ENCODE results near the gene ATG4B. TPM values are rescaled to one million over a fixed set of nuclear protein-coding genes. Genes with fewer than 3 reads are reported as not detected.
"Not testable (repeated sequence)": the region's sequence is repeated elsewhere in the genome, so short reads cannot be mapped to it uniquely, and the experiment has no call there.

Gene ATG4B
- total and polyA plus RNA-seq, 3 experiments from 2014 or later: 56.1 to 80.2 (median 79.0) TPM

GRCh38 chr2:241657786-241658254, 20.3 kb downstream of the ATG4B start:
- Mint-ChIP-seq H3K4me3 (no peak overlapping the region), H3K27ac (peak overlapping the region in 2 of 8 donors; percentile 0 to 58), H3K36me3 (peaks cover 0 to 86% (median 21%) of the 10 kb centered on the region in 3 donors), H3K9me3 (no peaks in the 10 kb centered on the region), H3K4me1 (no peaks in the 10 kb centered on the region), H3K27me3 (peaks cover 0 to 1% of the 10 kb centered on the region in 2 donors)
- ChIA-PET POLR2A (no interaction called here), CTCF (no interaction called here)
- no peak for DNase-seq
- Histone ChIP-seq H3K4me3 (ENCODE audit: low read length) (no peak overlapping the region), H3K36me3 (ENCODE audit: insufficient read depth, low read length) (peaks cover 30% of the 10 kb centered on the region), H3K27me3 (ENCODE audit: insufficient read depth, low read length, poor library complexity, severe bottlenecking) (no peaks in the 10 kb centered on the region), H3K4me1 (ENCODE audit: insufficient read depth, low read length) (no peaks in the 10 kb centered on the region), H3K27ac (ENCODE audit: low read depth, low read length) (no peak overlapping the region), H3K9me3 (ENCODE audit: low read length) (no peaks in the 10 kb centered on the region)

DNA sequence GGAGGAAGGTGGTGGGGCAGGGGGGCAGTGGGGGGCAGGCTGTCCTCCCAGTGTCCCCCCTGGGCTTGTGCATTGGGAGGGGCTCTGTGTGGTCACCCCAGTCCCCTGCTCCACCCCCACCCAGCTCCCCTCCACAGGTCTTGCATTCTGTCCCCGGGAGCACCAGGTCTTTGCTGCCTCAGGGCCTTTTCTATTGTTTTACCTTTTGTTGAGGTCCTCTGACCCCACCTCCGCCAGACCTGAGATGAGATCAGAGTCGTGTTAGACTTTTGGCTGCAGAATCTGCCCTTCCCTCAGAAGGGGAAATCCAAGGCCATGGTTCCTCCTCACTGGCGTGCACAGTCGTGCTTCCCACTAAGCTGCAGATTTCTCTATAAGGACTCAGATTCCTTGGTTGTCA, 20.8 kb downstream of the ATG4B start:
- no peaks in the 10 kb centered on the region for H3K4me1 ChIP-seq (ENCODE audit: insufficient read depth, low read length)
- POLR2A ChIA-PET: no interaction called here
- Mint-ChIP-seq H3K27ac (no peak overlapping the region), H3K27me3 (peaks cover 0 to 1% of the 10 kb centered on the region in 2 donors), H3K4me1 (no peaks in the 10 kb centered on the region), H3K4me3 (no peak overlapping the region), H3K9me3 (no peaks in the 10 kb centered on the region), H3K36me3 (peaks cover 0 to 83% (median 21%) of the 10 kb centered on the region in 3 donors)
- no peak overlapping the region for H3K27ac ChIP-seq (ENCODE audit: low read depth, low read length)
- CTCF ChIA-PET: interaction anchor here (0.6 to 1.6 kb wide), 2 partner anchors 17 to 20 kb away, joined by 3 to 5 read pairs; no protein-coding TSS in a partner anchor
- H3K27me3 ChIP-seq (ENCODE audit: insufficient read depth, low read length, poor library complexity, severe bottlenecking): no peaks in the 10 kb centered on the region
- no peaks in the 10 kb centered on the region for H3K9me3 ChIP-seq (ENCODE audit: low read length)
- no peak for DNase-seq
- no peak overlapping the region for H3K4me3 ChIP-seq (ENCODE audit: low read length)
- H3K36me3 ChIP-seq (ENCODE audit: insufficient read depth, low read length): peaks cover 28% of the 10 kb centered on the region

- Histone ChIP-seq H3K36me3 (ENCODE audit: insufficient read depth, low read length) (peaks cover 25% of the 10 kb centered on the region), H3K4me1 (ENCODE audit: insufficient read depth, low read length) (no peaks in the 10 kb centered on the region), H3K9me3 (ENCODE audit: low read length) (no peaks in the 10 kb centered on the region), H3K4me3 (ENCODE audit: low read length) (no peak overlapping the region), H3K27me3 (ENCODE audit: insufficient read depth, low read length, poor library complexity, severe bottlenecking) (no peaks in the 10 kb centered on the region), H3K27ac (ENCODE audit: low read depth, low read length) (no peak overlapping the region)
- ChIA-PET CTCF (interaction anchor here (0.6 to 1.6 kb wide), 6 partner anchors 10 to 43 kb away, joined by 3 to 8 read pairs (median 3); partner anchors contain the start of gene ING5), POLR2A (interaction anchor here (0.6 kb wide), 1 partner anchor 745 kb away, joined by 3 read pairs; no protein-coding TSS in a partner anchor)
- Mint-ChIP-seq H3K4me1 (no peaks in the 10 kb centered on the region), H3K27ac (no peak overlapping the region), H3K4me3 (peak overlapping the region in 1 of 7 donors; percentile 70), H3K27me3 (peaks cover 0 to 1% of the 10 kb centered on the region in 2 donors), H3K9me3 (no peaks in the 10 kb centered on the region), H3K36me3 (peaks cover 0 to 76% (median 21%) of the 10 kb centered on the region in 3 donors)
- DNase-seq: peak in 1 of 5 donors; percentile 17
These were observed 21.8 kb downstream of the ATG4B start for GRCh38 chr2:241659150-241659739.

- Mint-ChIP-seq H3K36me3 (peaks cover 0 to 63% (median 15%) of the 10 kb centered on the region in 3 donors), H3K27ac (peak overlapping the region in 2 of 8 donors; percentile 60 to 83), H3K27me3 (no peaks in the 10 kb centered on the region), H3K4me3 (no peak overlapping the region), H3K9me3 (no peaks in the 10 kb centered on the region), H3K4me1 (peaks cover 3 to 7% (median 5%) of the 10 kb centered on the region in 3 donors)
- Histone ChIP-seq H3K4me3 (ENCODE audit: low read length) (no peak overlapping the region), H3K27ac (ENCODE audit: low read depth, low read length) (no peak overlapping the region), H3K36me3 (ENCODE audit: insufficient read depth, low read length) (peaks cover 17% of the 10 kb centered on the region), H3K4me1 (ENCODE audit: insufficient read depth, low read length) (no peaks in the 10 kb centered on the region), H3K9me3 (ENCODE audit: low read length) (no peaks in the 10 kb centered on the region), H3K27me3 (ENCODE audit: insufficient read depth, low read length, poor library complexity, severe bottlenecking) (no peaks in the 10 kb centered on the region)
- POLR2A ChIA-PET: no interaction called here
- CTCF ChIA-PET: no interaction called here
- DNase-seq: no peak
These were observed 23.2 kb downstream of the ATG4B start for GRCh38 chr2:241660593-241661213.

GRCh38 chr2:241662731-241663130, 25.2 kb downstream of the ATG4B start:
- H3K27ac Mint-ChIP-seq; H3K27me3 ChIP-seq (ENCODE audit: insufficient read depth, low read length, poor library complexity, severe bottlenecking); POLR2A ChIA-PET; H3K4me1 Mint-ChIP-seq; DNase-seq; H3K4me3 Mint-ChIP-seq; H3K9me3 Mint-ChIP-seq; H3K27ac ChIP-seq (ENCODE audit: low read depth, low read length); H3K4me1 ChIP-seq (ENCODE audit: insufficient read depth, low read length); H3K4me3 ChIP-seq (ENCODE audit: low read length); H3K27me3 Mint-ChIP-seq; H3K9me3 ChIP-seq (ENCODE audit: low read length); CTCF ChIA-PET: not testable (repeated sequence)
- H3K36me3 Mint-ChIP-seq: peaks cover 0 to 61% (median 13%) of the 10 kb centered on the region in 3 donors
- peaks cover 17% of the 10 kb centered on the region for H3K36me3 ChIP-seq (ENCODE audit: insufficient read depth, low read length)

- peak overlapping the region in 2 of 8 donors; percentile 31 to 54 for H3K27ac Mint-ChIP-seq
- H3K4me3 ChIP-seq (ENCODE audit: low read length): no peak overlapping the region
- H3K36me3 Mint-ChIP-seq: peaks cover 0 to 60% (median 2%) of the 10 kb centered on the region in 3 donors
- peaks cover 10% of the 10 kb centered on the region for H3K36me3 ChIP-seq (ENCODE audit: insufficient read depth, low read length)
- ChIA-PET CTCF (no interaction called here), POLR2A (no interaction called here)
- H3K4me1 ChIP-seq (ENCODE audit: insufficient read depth, low read length): no peaks in the 10 kb centered on the region
- peaks cover 3 to 9% (median 5%) of the 10 kb centered on the region in 3 donors for H3K4me1 Mint-ChIP-seq
- no peak overlapping the region for H3K27ac ChIP-seq (ENCODE audit: low read depth, low read length)
- H3K27me3 ChIP-seq (ENCODE audit: insufficient read depth, low read length, poor library complexity, severe bottlenecking): no peaks in the 10 kb centered on the region
- no peak overlapping the region for H3K4me3 Mint-ChIP-seq
- H3K27me3 Mint-ChIP-seq: no peaks in the 10 kb centered on the region
- no peaks in the 10 kb centered on the region for H3K9me3 ChIP-seq (ENCODE audit: low read length)
- no peaks in the 10 kb centered on the region for H3K9me3 Mint-ChIP-seq
- no peak for DNase-seq
These were observed 28.4 kb downstream of the ATG4B start for GRCh38 chr2:241665731-241666440.

DNA sequence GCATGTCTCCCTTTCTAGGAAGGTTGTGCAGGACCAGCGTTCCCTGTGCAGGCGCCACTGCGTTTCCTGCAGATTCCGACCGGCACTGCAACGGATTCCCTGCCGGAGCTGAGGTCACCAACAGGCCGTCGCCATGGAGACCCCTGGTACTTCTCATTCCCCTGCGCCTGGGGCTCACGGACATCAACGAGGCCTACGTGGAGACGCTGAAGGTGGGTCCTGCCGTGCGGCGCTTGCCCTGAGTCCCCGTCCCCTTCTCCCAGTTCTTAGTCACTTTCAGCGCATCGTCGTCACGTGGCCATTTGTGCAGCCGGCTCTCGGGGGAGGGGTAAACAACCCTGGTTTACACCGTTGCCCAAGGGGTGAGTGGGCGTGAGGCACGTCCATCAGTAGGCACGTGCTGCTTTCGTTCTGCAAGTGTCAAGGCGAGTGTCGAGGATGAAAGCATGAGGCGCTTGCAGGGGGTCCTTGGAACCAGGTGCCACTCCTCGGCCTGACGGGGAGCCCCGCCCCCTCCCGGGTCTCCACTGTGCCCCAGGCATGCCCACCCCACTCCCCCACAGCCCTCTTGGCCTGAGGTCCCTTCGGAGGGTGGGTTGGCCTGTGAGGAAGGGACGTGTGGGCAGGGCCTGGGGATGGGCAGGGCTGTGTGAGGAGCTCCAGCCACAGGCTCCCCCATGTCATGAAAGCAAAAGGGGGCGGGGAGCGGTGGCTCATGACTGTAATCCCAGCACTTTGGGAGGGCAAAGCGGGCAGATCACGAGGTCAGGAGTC, 29.3 kb downstream of the ATG4B start:
- DNase-seq: no peak
- Histone ChIP-seq H3K36me3 (ENCODE audit: insufficient read depth, low read length) (peaks cover 4% of the 10 kb centered on the region), H3K4me1 (ENCODE audit: insufficient read depth, low read length) (no peaks in the 10 kb centered on the region), H3K27ac (ENCODE audit: low read depth, low read length) (no peak overlapping the region), H3K27me3 (ENCODE audit: insufficient read depth, low read length, poor library complexity, severe bottlenecking) (no peaks in the 10 kb centered on the region), H3K9me3 (ENCODE audit: low read length) (no peaks in the 10 kb centered on the region), H3K4me3 (ENCODE audit: low read length) (no peak overlapping the region)
- Mint-ChIP-seq H3K36me3 (peaks cover 0 to 61% (median 0%) of the 10 kb centered on the region in 3 donors), H3K4me1 (peaks cover 3 to 9% (median 5%) of the 10 kb centered on the region in 3 donors), H3K27me3 (no peaks in the 10 kb centered on the region), H3K27ac (no peak overlapping the region), H3K9me3 (no peaks in the 10 kb centered on the region), H3K4me3 (no peak overlapping the region)
- ChIA-PET POLR2A (no interaction called here), CTCF (no interaction called here)

All from CD8-positive, alpha-beta memory T cell (primary cell).